Measurements from ENCODE around the gene HABP4.

DNA sequence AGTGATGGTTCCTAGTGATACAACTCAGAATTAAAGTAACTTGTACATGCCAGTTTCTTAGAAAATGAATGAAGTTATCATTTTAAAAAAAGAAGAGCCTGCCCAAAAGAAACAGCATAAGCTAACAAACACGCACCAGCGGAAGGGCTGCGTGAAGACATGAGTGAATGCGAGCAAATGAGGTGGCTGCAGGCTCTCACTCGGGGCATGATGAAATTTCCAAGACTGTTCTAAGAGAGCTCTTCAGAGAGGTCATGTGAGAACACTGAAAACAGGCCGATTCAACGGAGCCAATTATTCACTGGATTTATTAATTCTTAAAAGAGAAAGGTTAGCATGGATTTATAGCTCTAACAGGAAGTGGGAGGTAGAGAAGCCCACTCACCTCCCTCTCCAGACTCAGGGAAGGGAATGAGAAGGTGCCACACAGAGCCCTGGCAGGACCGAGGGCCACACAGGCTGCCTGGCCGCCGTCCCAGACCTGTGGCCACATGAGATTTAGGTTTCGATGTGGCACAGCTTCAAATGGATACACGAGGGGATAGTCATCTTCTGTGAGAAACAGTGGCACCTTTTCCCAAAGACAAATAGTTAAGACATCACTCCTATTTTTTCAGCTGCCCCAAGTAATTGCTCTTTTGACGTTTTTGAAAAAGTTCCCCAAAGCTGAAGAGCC lies 55.5 kb downstream of the HABP4 start:
- no peak for TF ChIP-seq EZH2 (IDR thresholded peaks at IDR 0.05; ENCODE audit: borderline replicate concordance, low read depth, low read length, poor library complexity, severe bottlenecking)
- TF ChIP-seq, protein P1, sequence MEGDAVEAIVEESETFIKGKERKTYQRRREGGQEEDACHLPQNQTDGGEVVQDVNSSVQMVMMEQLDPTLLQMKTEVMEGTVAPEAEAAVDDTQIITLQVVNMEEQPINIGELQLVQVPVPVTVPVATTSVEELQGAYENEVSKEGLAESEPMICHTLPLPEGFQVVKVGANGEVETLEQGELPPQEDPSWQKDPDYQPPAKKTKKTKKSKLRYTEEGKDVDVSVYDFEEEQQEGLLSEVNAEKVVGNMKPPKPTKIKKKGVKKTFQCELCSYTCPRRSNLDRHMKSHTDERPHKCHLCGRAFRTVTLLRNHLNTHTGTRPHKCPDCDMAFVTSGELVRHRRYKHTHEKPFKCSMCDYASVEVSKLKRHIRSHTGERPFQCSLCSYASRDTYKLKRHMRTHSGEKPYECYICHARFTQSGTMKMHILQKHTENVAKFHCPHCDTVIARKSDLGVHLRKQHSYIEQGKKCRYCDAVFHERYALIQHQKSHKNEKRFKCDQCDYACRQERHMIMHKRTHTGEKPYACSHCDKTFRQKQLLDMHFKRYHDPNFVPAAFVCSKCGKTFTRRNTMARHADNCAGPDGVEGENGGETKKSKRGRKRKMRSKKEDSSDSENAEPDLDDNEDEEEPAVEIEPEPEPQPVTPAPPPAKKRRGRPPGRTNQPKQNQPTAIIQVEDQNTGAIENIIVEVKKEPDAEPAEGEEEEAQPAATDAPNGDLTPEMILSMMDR (conservative IDR thresholded peaks at IDR 0.05; ENCODE audit: low read depth, low read length) = no peak
